Measurements from ENCODE around the gene LNPEP.

Gene LNPEP

GRCh38 chr5:97000391-97000790 is 64.5 kb downstream of the LNPEP start:
- no peak for DNase-seq (ENCODE audit: low read depth)

- no peak for DNase-seq (ENCODE audit: low read depth)
Observed at GRCh38 chr5:97002983-97003382, 67.1 kb downstream of the LNPEP start.

- DNase-seq (ENCODE audit: low read depth), result no peak
Observed at GRCh38 chr5:97004423-97005060, 68.7 kb downstream of the LNPEP start.

GRCh38 chr5:97006454-97007060 is 70.7 kb downstream of the LNPEP start:
- DNase-seq (ENCODE audit: low read depth), result no peak

GRCh38 chr5:97009212-97009898 is 73.5 kb downstream of the LNPEP start:
- no peak for DNase-seq (ENCODE audit: low read depth)

- no peak for DNase-seq (ENCODE audit: low read depth)
Observed at GRCh38 chr5:97009921-97010320, 74.0 kb downstream of the LNPEP start.

- DNase-seq (ENCODE audit: low read depth), result no peak
Observed at GRCh38 chr5:97010606-97011005, 74.7 kb downstream of the LNPEP start.

GRCh38 chr5:97011567-97011966 is 75.7 kb downstream of the LNPEP start:
- DNase-seq (ENCODE audit: low read depth), result no peak

- no peak for DNase-seq (ENCODE audit: low read depth)
Observed at GRCh38 chr5:97019435-97020117, 83.7 kb downstream of the LNPEP start.

- DNase-seq (ENCODE audit: low read depth), result no peak
Observed at GRCh38 chr5:97021416-97021815, 85.5 kb downstream of the LNPEP start.

GRCh38 chr5:97022898-97023297 is 87.0 kb downstream of the LNPEP start:
- DNase-seq (ENCODE audit: low read depth), result no peak

GRCh38 chr5:97026721-97027120 is 90.8 kb downstream of the LNPEP start:
- DNase-seq (ENCODE audit: low read depth), result no peak

- no peak for DNase-seq (ENCODE audit: low read depth)
Observed at GRCh38 chr5:97037819-97038218, 101.9 kb downstream of the LNPEP start.

GRCh38 chr5:97041239-97041638 is 105.4 kb downstream of the LNPEP start:
- DNase-seq (ENCODE audit: low read depth), result no peak

- no peak for DNase-seq (ENCODE audit: low read depth)
Observed at GRCh38 chr5:97042996-97043395, 107.1 kb downstream of the LNPEP start.

- no peak for DNase-seq (ENCODE audit: low read depth)
Observed at GRCh38 chr5:97043511-97043910, 107.6 kb downstream of the LNPEP start.

GRCh38 chr5:97044052-97044451 is 108.2 kb downstream of the LNPEP start:
- DNase-seq (ENCODE audit: low read depth), result no peak

- DNase-seq (ENCODE audit: low read depth), result peak; percentile 16
Observed at GRCh38 chr5:97046270-97046982, 110.5 kb downstream of the LNPEP start.

- DNase-seq (ENCODE audit: low read depth), result no peak
Observed at GRCh38 chr5:97047076-97047475, 111.2 kb downstream of the LNPEP start.

- no peak for DNase-seq (ENCODE audit: low read depth)
Observed at GRCh38 chr5:97049175-97049574, 113.3 kb downstream of the LNPEP start.

GRCh38 chr5:97056263-97056662 is 120.4 kb downstream of the LNPEP start:
- no peak for DNase-seq (ENCODE audit: low read depth)

- DNase-seq (ENCODE audit: low read depth), result no peak
Observed at GRCh38 chr5:97062046-97062445, 126.2 kb downstream of the LNPEP start.

Data from GM04504 (cell line).